Stromal cell of bone marrow (primary cell): ENCODE results near the gene UVSSA.

ENCODE experiments used
- DNase-seq: peaks from one replicate; pipeline ENCODE4 v3.0.0-alpha.2; 2012; ENCODE audit warnings: low read depth

UVSSA gene

GRCh38 chr4:1395941-1396805 is 49.2 kb downstream of the UVSSA start:
- no peak for DNase-seq

GRCh38 chr4:1396806-1397455 is 49.9 kb downstream of the UVSSA start:
- no peak for DNase-seq

GRCh38 chr4:1398681-1399507 is 51.9 kb downstream of the UVSSA start:
- no peak for DNase-seq

- DNase-seq: no peak
Observed at GRCh38 chr4:1399508-1400190, 52.6 kb downstream of the UVSSA start.

- no peak for DNase-seq
Observed at GRCh38 chr4:1400191-1400805, 53.3 kb downstream of the UVSSA start.

GRCh38 chr4:1400831-1401408 is 53.9 kb downstream of the UVSSA start:
- no peak for DNase-seq

- DNase-seq: no peak
Observed at GRCh38 chr4:1401409-1402020, 54.5 kb downstream of the UVSSA start.

- no peak for DNase-seq
Observed at GRCh38 chr4:1402021-1402515, 55.1 kb downstream of the UVSSA start.

- no peak for DNase-seq
Observed at GRCh38 chr4:1402516-1403091, 55.6 kb downstream of the UVSSA start.

- no peak for DNase-seq
Observed at GRCh38 chr4:1403177-1403583, 56.2 kb downstream of the UVSSA start.

GRCh38 chr4:1403591-1404572 is 56.9 kb downstream of the UVSSA start:
- no peak for DNase-seq

GRCh38 chr4:1404573-1405253 is 57.7 kb downstream of the UVSSA start:
- no peak for DNase-seq

GRCh38 chr4:1405254-1405635 is 58.2 kb downstream of the UVSSA start:
- no peak for DNase-seq

GRCh38 chr4:1405636-1406393 is 58.8 kb downstream of the UVSSA start:
- DNase-seq: no peak

GRCh38 chr4:1406394-1406980 is 59.5 kb downstream of the UVSSA start, which contains the start of gene NKX1-1:
Gene NKX1-1 (minus strand): TSS chr4:1406442. CDS start chr4:1406442, 0 bp downstream.
- no peak for DNase-seq

- DNase-seq: no peak
Observed at GRCh38 chr4:1406981-1407656, 60.1 kb downstream of the UVSSA start.
